Endothelial cell of umbilical vein (primary cell): ENCODE results near the gene MSN. TPM values are rescaled to one million over a fixed set of nuclear protein-coding genes. Genes with fewer than 3 reads are reported as not detected.
A peak's percentile ranks its signal among the peaks of the same experiment; 100 is the strongest.

ENCODE experiments used
- BruUV-seq: library from RNA; stranded (reverse); fragments of 400-500 nt; replicated peaks from 2 replicates; lab custom pipeline; 2021; lab: Mats Ljungman, UMichigan
- CTCF ChIA-PET: fragments of 300-600, 350-600 bp; sonication (Branson Sonifier 250); formaldehyde crosslinking; loops from one replicate; lab custom pipeline; 2021; ENCODE audit warnings: antibody characterized with exemption, inconsistent platforms; lab: Charles Lee
- POLR2A ChIA-PET: fragments of 300-600, 350-600 bp; sonication (Branson Sonifier 250); formaldehyde crosslinking; loops from one replicate; lab custom pipeline; 2021; ENCODE audit warnings: antibody characterized with exemption, inconsistent platforms; lab: Charles Lee
- DNase-seq: peaks from one replicate; pipeline ENCODE4 v3.0.0-alpha.2; 2011; ENCODE audit warnings: low read depth, low spot score
- FAIRE-seq: peaks from 2 replicates; lab custom pipeline; 2011; peaks lifted over from hg19 to GRCh38; lab: Jason Lieb, UNC
- H2AFZ ChIP-seq: 2 replicates; pipeline ENCODE4 v1.6.0; 2012; ENCODE audit warnings: low read depth, low read length, control low read depth, inconsistent platforms
- H3K27ac ChIP-seq: 2 replicates; pipeline ENCODE4 v1.5.1; 2011; ENCODE audit warnings: low read depth, mild to moderate bottlenecking, control low read depth, low read length, moderate library complexity; ENCODE audit not compliant: insufficient read depth
- H3K27me3 ChIP-seq, 2 experiments: 2 replicates each; pipeline versions ENCODE4 v1.6.0 to v1.6.1; 2011; ENCODE audit warnings: low read length in 2 of 2, mixed read lengths in 1 of 2; ENCODE audit not compliant: control insufficient read depth in 2 of 2, insufficient read depth in 2 of 2
- H3K36me3 ChIP-seq, 2 experiments: 2 replicates in 1 of 2; 3 replicates in 1 of 2; pipeline ENCODE4 v1.5.1; 2011; ENCODE audit warnings: low read length in 2 of 2, mild to moderate bottlenecking in 1 of 2, moderate library complexity in 1 of 2; ENCODE audit not compliant: control insufficient read depth in 2 of 2, insufficient read depth in 2 of 2; ENCODE audit errors: extremely low read depth in 1 of 2
- H3K4me1 ChIP-seq: 3 replicates; pipeline ENCODE4 v1.5.1; 2011; ENCODE audit warnings: mild to moderate bottlenecking, low read length; ENCODE audit not compliant: control insufficient read depth, insufficient read depth; ENCODE audit errors: extremely low read depth
- H3K4me2 ChIP-seq: 2 replicates; pipeline ENCODE4 v1.6.1; 2011; ENCODE audit warnings: low read length, control low read depth, mixed read lengths; ENCODE audit not compliant: insufficient read depth
- H3K4me3 ChIP-seq, 3 experiments: fragments of 200-600 bp in 1 of 3; sonication (generic), shearing (Covaris generic) in 1 of 3; replicated peaks in 1 of 3; 2 replicates each; pipeline ENCODE4 v1.5.1; 2011 to 2016; ENCODE audit warnings: control low read depth in 3 of 3, low read length in 3 of 3, mild to moderate bottlenecking in 2 of 3, inconsistent platforms in 1 of 3, low read depth in 1 of 3, moderate library complexity in 1 of 3; ENCODE audit not compliant: insufficient read depth in 1 of 3
- H3K79me2 ChIP-seq: 2 replicates; pipeline ENCODE4 v1.6.0; 2012; ENCODE audit warnings: low read length, inconsistent platforms; ENCODE audit not compliant: control insufficient read depth, insufficient read depth
- H3K9ac ChIP-seq: replicated peaks from 2 replicates; pipeline ENCODE3; 2011; ENCODE audit warnings: low read length, control low read depth; ENCODE audit not compliant: insufficient read depth; ENCODE audit errors: extremely low read depth
- H3K9me1 ChIP-seq: replicated peaks from 3 replicates; pipeline ENCODE4 v1.6.0; 2011; ENCODE audit warnings: mild to moderate bottlenecking, low read length; ENCODE audit not compliant: control insufficient read depth, insufficient read depth; ENCODE audit errors: extremely low read depth
- H3K9me3 ChIP-seq: replicated peaks from 2 replicates; pipeline ENCODE4 v1.5.1; 2012; ENCODE audit warnings: low read length, inconsistent platforms; ENCODE audit not compliant: control insufficient read depth, insufficient read depth
- H4K20me1 ChIP-seq: replicated peaks from 2 replicates; pipeline ENCODE3; 2011; ENCODE audit warnings: mild to moderate bottlenecking, low read length; ENCODE audit not compliant: control insufficient read depth, insufficient read depth; ENCODE audit errors: extremely low read depth
- CTCF ChIP-seq, 2 donors: IDR thresholded peaks; 1 replicate in 1 of 2; 2 replicates in 1 of 2; pipeline ENCODE4 v1.5.1; 2011; ENCODE audit warnings: low read length in 2 of 2, mild to moderate bottlenecking in 2 of 2, moderate library complexity in 2 of 2, control low read depth in 1 of 2, inconsistent platforms in 1 of 2, low read depth in 1 of 2; ENCODE audit not compliant: insufficient read depth in 1 of 2; ENCODE audit errors: extremely low read depth in 1 of 2
- EZH2 ChIP-seq: IDR thresholded peaks from 2 replicates; pipeline ENCODE4 v1.6.1; 2012; ENCODE audit warnings: borderline replicate concordance, low read depth, mild to moderate bottlenecking, moderate library complexity, low read length, inconsistent platforms; ENCODE audit not compliant: severe bottlenecking
- FOS ChIP-seq: IDR thresholded peaks from 2 replicates; pipeline ENCODE4 v1.6.1; 2011; ENCODE audit warnings: mild to moderate bottlenecking, low read length, moderate library complexity, borderline replicate concordance; ENCODE audit not compliant: insufficient read depth
- GATA2 ChIP-seq: IDR thresholded peaks from 2 replicates; pipeline ENCODE4 v1.7.0; 2011; ENCODE audit warnings: low read depth, mild to moderate bottlenecking, moderate library complexity, mixed read lengths, low read length; ENCODE audit not compliant: insufficient read length, insufficient read depth
- JUN ChIP-seq: IDR thresholded peaks from 2 replicates; pipeline ENCODE4 v1.6.1; 2011; ENCODE audit warnings: borderline replicate concordance, low read depth; ENCODE audit not compliant: insufficient read length, insufficient read depth
- MAX ChIP-seq: IDR thresholded peaks from 2 replicates; pipeline ENCODE4 v1.6.1; 2011; ENCODE audit not compliant: insufficient read depth, insufficient read length
- MYC ChIP-seq: IDR thresholded peaks from one replicate; pipeline ENCODE4 v1.6.1; 2011; ENCODE audit warnings: mild to moderate bottlenecking, low read depth, low read length
- POLR2A ChIP-seq: IDR thresholded peaks from 2 replicates; pipeline ENCODE4 v1.6.1; 2012; ENCODE audit warnings: low read depth, mild to moderate bottlenecking, control low read depth, low read length
- POLR2AphosphoS5 ChIP-seq: IDR thresholded peaks from 2 replicates; pipeline ENCODE4 v1.6.1; 2012; ENCODE audit warnings: low read depth, mild to moderate bottlenecking, control low read depth, low read length, moderate library complexity; ENCODE audit not compliant: insufficient read depth
- dilution Hi-C: fragments of 300-500 bp; cut with MboI; formaldehyde crosslinking; loops from one replicate; pipeline ENCODE4 v1.15.0; 2019; ENCODE audit warnings: low sequenced_read_pairs; ENCODE audit not compliant: extremely low pct_ligation_motif_present
- intact Hi-C: fragments of 100-400 bp; cut with micrococcal nuclease; formaldehyde crosslinking; loops from one replicate; pipeline ENCODE4 v1.10.0; 2022
- polyA plus RNA-seq, 4 experiments: library from polyadenylated mRNA; depleted of rRNA in 3 of 4; stranded (reverse) in 3 of 4; unstranded in 1 of 4; fragments of >200 nt; gene quantifications; 2 replicates each; pipeline versions ENCODE4 v1.2.1 to v1.2.3, GENCODE V29; 2011 to 2012; ENCODE audit warnings: missing spikeins in 1 of 4
- total RNA-seq: library from RNA; stranded (reverse); gene quantifications from 2 replicates; pipeline ENCODE4 v1.2.3, GENCODE V29; 2021

Gene MSN
- total and polyA plus RNA-seq, 2 donors (not counting 3 experiments of a cell fraction or from before 2014, with no cell fraction given) = 528 to 635 TPM

- no peak overlapping the region for H3K4me3 ChIP-seq
- H3K27me3 ChIP-seq = no peaks in the 10 kb centered on the region
- no peaks in the 10 kb centered on the region for H3K9me3 ChIP-seq
- FAIRE-seq = peak; percentile 46
- POLR2A ChIA-PET = interaction anchor here (0.7 to 1.4 kb wide), 3 partner anchors 54 to 71 kb away, joined by 3 to 4 read pairs (median 4); no protein-coding TSS in a partner anchor
- H4K20me1 ChIP-seq = peaks cover 4% of the 10 kb centered on the region
- intact Hi-C loops = loop anchor here (1.0 to 5.0 kb wide), 4 partner anchors 22 to 320 kb away; no protein-coding TSS in a partner anchor
- no peak for TF ChIP-seq CTCF (IDR thresholded peaks at IDR 0.05; ENCODE audit: extremely low read depth in 1 of 2, insufficient read depth in 1 of 2, low read depth in 1 of 2, low read length in 2 of 2)
- no peak for TF ChIP-seq FOS
- TF ChIP-seq MAX = no peak
- no peak for TF ChIP-seq POLR2A
- no peak for TF ChIP-seq POLR2AphosphoS5
- TF ChIP-seq EZH2 = no peak
- no peak for TF ChIP-seq MYC
- TF ChIP-seq JUN = no peak
- TF ChIP-seq GATA2 = no peak
- no peak overlapping the region for H3K4me2 ChIP-seq
- no peak overlapping the region for H3K27ac ChIP-seq
- H3K4me1 ChIP-seq = peaks cover 13% of the 10 kb centered on the region
- dilution Hi-C loops = no loop called here
- no peaks in the 10 kb centered on the region for H3K9me1 ChIP-seq
- CTCF ChIA-PET = interaction anchor here (1.1 to 2.9 kb wide), 6 partner anchors 12 to 70 kb away, joined by 3 to 18 read pairs (median 6); no protein-coding TSS in a partner anchor
- no peak for DNase-seq
- H3K9ac ChIP-seq = peak overlapping the region; percentile 24
- H3K79me2 ChIP-seq = peaks cover 45% of the 10 kb centered on the region
- no TSS peak for BruUV-seq
- H3K36me3 ChIP-seq = no peaks in the 10 kb centered on the region
- peak overlapping the region; percentile 27 for H2AFZ ChIP-seq
Measured at GRCh38 chrX:65667157-65667502, 324 bp upstream of the MSN start.
